Aorta (tissue), 5 donors: ENCODE results near the gene RNF151. TPM values are rescaled to one million over a fixed set of nuclear protein-coding genes. Genes with fewer than 3 reads are reported as not detected.
"Not testable (repeated sequence)": the region's sequence is repeated elsewhere in the genome, so short reads cannot be mapped to it uniquely, and the experiment has no call there.

Experiments
- ATAC-seq: fragments of 200-7000 bp; cut with Tn5 transposase; one replicate; pipeline ENCODE4 v1.9.1; 2022; ENCODE audit warnings: moderate library complexity; ENCODE audit not compliant: low FRiP score
- DNase-seq, 2 donors: peaks; one replicate each; pipeline ENCODE4 v3.0.0-alpha.2; 2020
- H3K27ac ChIP-seq, 2 donors: one replicate each; pipeline ENCODE4 v1.5.1; 2013; ENCODE audit warnings: low read length in 2 of 2, mild to moderate bottlenecking in 2 of 2, moderate library complexity in 2 of 2, control low read depth in 1 of 2, inconsistent platforms in 1 of 2, low read depth in 1 of 2
- H3K27me3 ChIP-seq, 2 donors: one replicate each; pipeline ENCODE4 v1.6.1; 2013; ENCODE audit warnings: control low read depth in 1 of 2, low read length in 1 of 2, mild to moderate bottlenecking in 1 of 2, moderate library complexity in 1 of 2; ENCODE audit not compliant: insufficient read depth in 2 of 2, control insufficient read depth in 1 of 2
- H3K36me3 ChIP-seq, 2 donors: one replicate each; pipeline ENCODE4 v1.6.1; 2013; ENCODE audit warnings: control low read depth in 1 of 2, low read length in 1 of 2, mild to moderate bottlenecking in 1 of 2; ENCODE audit not compliant: insufficient read depth in 2 of 2, control insufficient read depth in 1 of 2
- H3K4me1 ChIP-seq, 2 donors: one replicate each; pipeline ENCODE4 v1.6.1; 2013; ENCODE audit warnings: low read length in 2 of 2, control low read depth in 1 of 2, mild to moderate bottlenecking in 1 of 2, moderate library complexity in 1 of 2; ENCODE audit not compliant: insufficient read depth in 2 of 2, control insufficient read depth in 1 of 2
- H3K4me3 ChIP-seq, 2 donors: one replicate each; pipeline ENCODE4 v1.5.1; 2013; ENCODE audit warnings: low read length in 2 of 2, control low read depth in 1 of 2, mild to moderate bottlenecking in 1 of 2
- H3K9me3 ChIP-seq: one replicate; pipeline ENCODE4 v1.6.1; 2013; ENCODE audit warnings: mild to moderate bottlenecking, low read length; ENCODE audit not compliant: control insufficient read depth
- WGBS, 2 donors: extraction: QIAGEN DNeasy Blood & Tissue Kit; methylation state at CpG; one replicate each; pipeline ENCODE4 v1.1.7; 2013; 5-methylcytosine and 5-hydroxymethylcytosine counted together
- intact Hi-C, 2 donors: fragments of 100-400 bp; cut with DNase I; formaldehyde crosslinking; loops; one replicate each; pipeline versions ENCODE4 v1.14.2 to v1.15.0; 2022
- long read RNA-seq, 2 donors: library from polyadenylated mRNA; unstranded; transcript quantifications; one replicate each; pipeline ENCODE4 v2.0.0, GENCODE V29; 2020 to 2021
- polyA plus RNA-seq, 2 donors: library from polyadenylated mRNA; stranded (reverse); fragments of 200-250 nt; gene quantifications; one replicate each; pipeline ENCODE4 v1.2.3, GENCODE V29; 2013
- total RNA-seq, 2 donors: library from RNA; stranded (reverse); fragmentation: NEBNext Ultra II Directional; extraction: Animal tissue kit (Norgen Biotek cat#: 25700); gene quantifications; one replicate each; pipeline ENCODE4 v1.2.1, GENCODE V29; 2021
- donor health status: healthy with polysubstance abuse.
- donor health status: Bipolar disorder and iron deficiency.
- donor health status: DM: no; HTN: no; CAD: no.
- donor health status: DM: no; HTN: no; CAD: no.
- donor health status: DM: yes; HTN: yes; CAD: no.

Gene RNF151
- total RNA-seq (not detected), polyA plus RNA-seq (not detected)
- long read RNA-seq, donor 1 = 0 reads
- long read RNA-seq, donor 2 = 0 reads

- WGBS, 2 donors = 96% methylated on average over 6 of the region's 6 CpGs
- no peak for DNase-seq
- intact Hi-C loops = no loop called here
These were observed at the start of gene RNF151 for GRCh38 chr16:1966460-1966859. Gene RNF151 (plus strand): TSS chr16:1966856. CDS start chr16:1966882, 26 bp downstream.

DNA sequence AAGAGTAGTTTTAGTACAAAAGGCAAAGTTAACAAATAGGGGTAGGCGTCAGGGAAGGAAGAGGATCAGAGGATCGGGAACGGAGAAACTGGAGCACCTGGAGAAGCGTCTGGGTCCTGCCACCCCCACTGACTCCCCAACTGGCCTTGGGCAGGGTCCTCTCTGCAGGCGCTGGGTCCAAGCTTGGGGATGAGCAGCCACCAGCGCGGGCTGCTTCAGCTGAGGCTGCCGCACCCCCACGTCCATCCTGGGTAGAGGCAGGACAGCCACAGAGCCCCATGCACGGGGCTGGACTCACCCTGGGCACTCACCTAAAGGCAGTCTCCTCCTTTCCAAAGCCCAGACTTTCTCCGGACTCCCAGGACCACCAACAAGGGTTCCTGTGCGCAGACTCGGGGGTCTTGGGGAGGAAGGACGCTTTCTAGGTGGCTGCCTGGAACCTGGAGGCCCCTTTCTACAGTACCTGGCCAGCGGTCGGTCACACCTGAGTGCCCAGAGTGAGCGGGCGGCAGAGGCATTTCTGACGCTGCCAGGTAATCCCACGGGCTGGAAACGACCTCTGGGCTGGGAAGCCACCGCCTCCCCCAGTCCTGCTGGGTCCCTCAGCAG lies 49.5 kb upstream of the RNF151 start:
- 3 to 6% methylated on average over 21 to 22 of the region's 22 CpGs for WGBS, 2 donors
- Histone ChIP-seq H3K27me3 (peaks cover 0 to 4% of the 10 kb centered on the region in 2 donors), H3K4me1 (no peaks in the 10 kb centered on the region), H3K27ac (no peak overlapping the region), H3K4me3 (no peak overlapping the region), H3K36me3 (no peaks in the 10 kb centered on the region), H3K9me3 (no peaks in the 10 kb centered on the region)
- DNase-seq (no peak), ATAC-seq (no peak)
- intact Hi-C loops = no loop called here

More at GRCh38 chr16:1966460-1966859, at the start of gene RNF151:
- Histone ChIP-seq H3K27ac (peak within 1 kb of the TSS in 1 of 2 donors; percentile 91), H3K36me3 (peaks cover 0 to 4% of the 10 kb centered on the region in 2 donors), H3K9me3 (no peaks in the 10 kb centered on the region), H3K27me3 (peaks cover 0 to 2% of the 10 kb centered on the region in 2 donors), H3K4me3 (no peak within 1 kb of the TSS), H3K4me1 (no peaks in the 10 kb centered on the region)
- ATAC-seq = no peak

- H3K27me3 ChIP-seq = peaks cover 0 to 4% of the 10 kb centered on the region in 2 donors
- DNase-seq (no peak), ATAC-seq (no peak)
- WGBS, 2 donors = 1 to 2% methylated on average over 69 to 81 of the region's 81 CpGs
- H3K4me3 ChIP-seq = no peak overlapping the region
- no peaks in the 10 kb centered on the region for H3K4me1 ChIP-seq
- no peaks in the 10 kb centered on the region for H3K36me3 ChIP-seq
- intact Hi-C loops = no loop called here
- no peaks in the 10 kb centered on the region for H3K9me3 ChIP-seq
- no peak overlapping the region for H3K27ac ChIP-seq
These were observed 48.8 kb upstream of the RNF151 start for GRCh38 chr16:1917665-1918350.

GRCh38 chr16:1918351-1919326 lies 48.0 kb upstream of the RNF151 start, which contains the start of gene HS3ST6:
Gene HS3ST6 (minus strand): TSS chr16:1918415. CDS start chr16:1918323, 92 bp downstream.
- H3K9me3 ChIP-seq = no peaks in the 10 kb centered on the region
- no peak within 1 kb of the TSS for H3K27ac ChIP-seq
- intact Hi-C loops = no loop called here
- peaks cover 0 to 4% of the 10 kb centered on the region in 2 donors for H3K27me3 ChIP-seq
- H3K4me3 ChIP-seq = no peak within 1 kb of the TSS
- H3K4me1 ChIP-seq = no peaks in the 10 kb centered on the region
- ATAC-seq = no peak
- no peak for DNase-seq
- no peaks in the 10 kb centered on the region for H3K36me3 ChIP-seq
- 3 to 4% methylated on average over 57 to 71 of the region's 71 CpGs for WGBS, 2 donors

DNA sequence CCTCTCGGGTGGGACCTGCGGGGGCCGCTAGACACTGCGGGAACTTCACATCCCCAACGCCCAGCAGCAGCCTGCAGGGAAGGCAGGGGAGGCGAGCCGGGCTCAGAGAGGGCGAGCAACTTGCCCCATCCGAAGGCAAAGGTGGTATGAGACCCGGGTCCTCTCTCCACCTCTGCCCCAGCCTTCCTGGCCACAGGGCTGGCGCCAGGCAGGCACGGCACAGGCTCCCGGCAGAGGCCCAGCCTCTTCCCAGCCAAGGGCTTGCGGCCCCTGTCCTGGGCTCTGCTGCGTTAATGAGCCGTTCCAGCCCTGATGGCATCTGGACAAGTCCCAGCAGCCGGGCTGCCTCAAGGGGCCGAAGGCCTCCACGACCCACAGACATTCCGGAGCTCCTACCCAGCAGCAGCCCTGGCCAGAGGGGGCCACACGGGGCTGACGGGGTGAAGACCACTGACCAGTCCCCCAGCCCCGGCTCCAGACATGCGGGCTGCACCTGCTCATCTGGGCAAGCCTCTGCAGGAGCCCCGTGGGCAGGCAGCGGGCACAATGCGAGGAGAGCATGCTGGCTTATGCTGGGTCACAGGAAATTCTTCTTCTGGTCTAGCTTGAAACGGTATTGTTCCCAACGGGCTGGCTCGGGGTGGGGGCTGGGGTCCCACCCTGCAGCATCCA lies 47.2 kb upstream of the RNF151 start:
- H3K4me3 ChIP-seq = no peak overlapping the region
- intact Hi-C loops = no loop called here
- no peak overlapping the region for H3K27ac ChIP-seq
- WGBS, 2 donors = 26% methylated on average over 30 of the region's 30 CpGs
- H3K4me1 ChIP-seq = no peaks in the 10 kb centered on the region
- peaks cover 0 to 4% of the 10 kb centered on the region in 2 donors for H3K27me3 ChIP-seq
- H3K36me3 ChIP-seq = no peaks in the 10 kb centered on the region
- H3K9me3 ChIP-seq = no peaks in the 10 kb centered on the region
- no peak for DNase-seq
- ATAC-seq = no peak

DNA sequence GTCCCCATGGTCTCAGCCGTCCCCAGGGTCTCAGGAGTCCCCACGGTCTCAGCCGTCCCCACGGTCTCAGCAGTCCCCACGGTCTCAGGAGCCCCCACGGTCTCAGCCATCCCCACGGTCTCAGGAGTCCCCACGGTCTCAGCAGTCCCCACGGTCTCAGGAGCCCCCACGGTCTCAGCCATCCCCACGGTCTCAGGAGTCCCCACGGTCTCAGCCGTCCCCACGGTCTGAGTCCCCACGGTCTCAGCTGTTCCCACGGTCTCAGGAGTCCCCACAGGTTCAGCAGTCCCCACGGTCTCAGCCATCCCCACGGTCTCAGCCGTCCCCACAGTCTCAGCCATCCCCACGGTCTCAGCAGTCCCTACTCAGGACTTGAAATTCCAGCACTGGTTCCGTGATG lies 46.5 kb upstream of the RNF151 start:
- H3K27me3 ChIP-seq, DNase-seq, intact Hi-C loops, H3K36me3 ChIP-seq, H3K4me3 ChIP-seq, ATAC-seq, H3K27ac ChIP-seq, H3K9me3 ChIP-seq, H3K4me1 ChIP-seq: not testable (repeated sequence)
- WGBS, 2 donors = 63 to 68% methylated on average over 21 of the region's 21 CpGs

- ATAC-seq (no peak), DNase-seq (no peak)
- H3K27ac ChIP-seq = no peak overlapping the region
- no peak overlapping the region for H3K4me3 ChIP-seq
- intact Hi-C loops = no loop called here
- no peaks in the 10 kb centered on the region for H3K9me3 ChIP-seq
- peaks cover 0 to 6% of the 10 kb centered on the region in 2 donors for H3K27me3 ChIP-seq
- no peaks in the 10 kb centered on the region for H3K36me3 ChIP-seq
- 9 to 10% methylated on average over 15 of the region's 15 CpGs for WGBS, 2 donors
- H3K4me1 ChIP-seq = no peaks in the 10 kb centered on the region
These were observed 45.9 kb upstream of the RNF151 start for GRCh38 chr16:1920727-1921171.

DNA sequence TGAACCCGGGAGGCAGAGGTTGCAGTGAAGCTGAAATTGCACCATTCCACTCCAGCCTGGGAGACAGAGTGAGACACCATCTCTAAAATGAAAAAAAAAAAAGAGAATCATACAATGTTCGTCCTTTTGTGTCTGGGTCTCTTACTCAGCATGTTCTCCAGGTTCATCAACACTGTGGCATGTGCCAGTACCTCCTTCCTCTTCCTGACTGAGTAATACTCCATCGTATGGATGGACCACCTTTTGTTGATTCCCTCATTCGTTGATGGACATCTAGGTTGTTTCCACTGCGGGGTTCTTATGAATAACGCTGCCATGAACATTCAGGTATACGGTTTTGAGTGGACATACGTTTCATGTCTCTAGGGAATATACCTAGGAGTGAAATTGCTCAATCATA lies 44.3 kb upstream of the RNF151 start:
- Histone ChIP-seq H3K36me3 (no peaks in the 10 kb centered on the region), H3K4me1 (no peaks in the 10 kb centered on the region), H3K4me3 (no peak overlapping the region), H3K27ac (no peak overlapping the region), H3K9me3 (no peaks in the 10 kb centered on the region), H3K27me3 (peaks cover 0 to 6% of the 10 kb centered on the region in 2 donors)
- intact Hi-C loops = no loop called here
- ATAC-seq = no peak
- DNase-seq = no peak
- 79 to 90% methylated on average over 8 of the region's 8 CpGs for WGBS, 2 donors
